Activated CD8-positive, alpha-beta T cell treated with anti-CD3 and anti-CD28 coated beads for 36 hours (primary cell): ENCODE results near the gene CNBD2. TPM values are rescaled to one million over a fixed set of nuclear protein-coding genes. Genes with fewer than 3 reads are reported as not detected.
"Not testable (repeated sequence)": the region's sequence is repeated elsewhere in the genome, so short reads cannot be mapped to it uniquely, and the experiment has no call there.

Experiments used
- ATAC-seq: fragments of 200-7000 bp; cut with Tn5 transposase; one replicate; pipeline ENCODE4 v1.10.0; 2021; ENCODE audit warnings: mild to moderate bottlenecking, moderate library complexity
- CTCF ChIA-PET: fragments of 350-600 bp; sonication (Branson Sonifier 250); formaldehyde crosslinking; loops from one replicate; lab custom pipeline; 2021; ENCODE audit warnings: antibody characterized with exemption; lab: Charles Lee
- POLR2A ChIA-PET: fragments of 350-600 bp; sonication (Branson Sonifier 250); formaldehyde crosslinking; loops from one replicate; lab custom pipeline; 2021; ENCODE audit warnings: antibody characterized with exemption; lab: Charles Lee
- DNase-seq: peaks from one replicate; pipeline ENCODE4 v3.0.0-alpha.2; 2020
- H3K27ac Mint-ChIP-seq: one replicate; pipeline ENCODE4 v1.8.0; 2021; ENCODE audit warnings: mild to moderate bottlenecking, mixed read lengths
- H3K27me3 Mint-ChIP-seq: one replicate; pipeline ENCODE4 v1.8.0; 2021; ENCODE audit warnings: mixed read lengths
- H3K36me3 Mint-ChIP-seq: one replicate; pipeline ENCODE4 v1.8.0; 2021; ENCODE audit warnings: low read depth, mixed read lengths
- H3K4me1 Mint-ChIP-seq: one replicate; pipeline ENCODE4 v1.8.0; 2021; ENCODE audit warnings: low read depth, mixed read lengths
- H3K4me3 Mint-ChIP-seq: one replicate; pipeline ENCODE4 v1.8.0; 2021; ENCODE audit warnings: mild to moderate bottlenecking, moderate library complexity, mixed read lengths
- H3K9me3 Mint-ChIP-seq: one replicate; pipeline ENCODE4 v1.8.0; 2021; ENCODE audit warnings: mixed read lengths
- CTCF ChIP-seq: fragments of 200-600 bp; IDR thresholded peaks from one replicate; pipeline ENCODE4 v1.8.0; 2022; ENCODE audit warnings: antibody characterized with exemption, mild to moderate bottlenecking
- intact Hi-C: fragments of 100-400 bp; cut with micrococcal nuclease; formaldehyde crosslinking; loops from one replicate; pipeline ENCODE4 v1.10.0; 2022
- total RNA-seq, 2 experiments: library from RNA; stranded (reverse); gene quantifications; one replicate each; pipeline ENCODE4 v1.2.3, GENCODE V29; 2021

CNBD2 gene
- total RNA-seq, 2 experiments from 2014 or later: 4.9 to 6.1 TPM

- Mint-ChIP-seq H3K9me3 (no peaks in the 10 kb centered on the region), H3K4me3 (no peak overlapping the region), H3K4me1 (no peaks in the 10 kb centered on the region), H3K27me3 (peaks cover 2% of the 10 kb centered on the region), H3K27ac (no peak overlapping the region), H3K36me3 (no peaks in the 10 kb centered on the region)
- no peak for ATAC-seq
- ChIA-PET CTCF (no interaction called here), POLR2A (no interaction called here)
- intact Hi-C loops: no loop called here
- DNase-seq: no peak
- no peak for TF ChIP-seq CTCF
Observed at GRCh38 chr20:36071848-36072247, 103.5 kb downstream of the CNBD2 start.

GRCh38 chr20:36074983-36075382 is 106.6 kb downstream of the CNBD2 start:
- Mint-ChIP-seq H3K9me3 (no peaks in the 10 kb centered on the region), H3K27ac (no peak overlapping the region), H3K4me3 (no peak overlapping the region), H3K4me1 (peaks cover 4% of the 10 kb centered on the region), H3K36me3 (no peaks in the 10 kb centered on the region), H3K27me3 (peaks cover 10% of the 10 kb centered on the region)
- ATAC-seq (no peak), DNase-seq (no peak)
- intact Hi-C loops: no loop called here
- ChIA-PET CTCF (interaction anchor here (0.6 to 1.0 kb wide), 3 partner anchors 33 to 307 kb away, joined by 3 read pairs; no protein-coding TSS in a partner anchor), POLR2A (interaction anchor here (0.6 kb wide), 2 partner anchors 23 to 1026 kb away, joined by 3 read pairs; no protein-coding TSS in a partner anchor)
- no peak for TF ChIP-seq CTCF

DNA sequence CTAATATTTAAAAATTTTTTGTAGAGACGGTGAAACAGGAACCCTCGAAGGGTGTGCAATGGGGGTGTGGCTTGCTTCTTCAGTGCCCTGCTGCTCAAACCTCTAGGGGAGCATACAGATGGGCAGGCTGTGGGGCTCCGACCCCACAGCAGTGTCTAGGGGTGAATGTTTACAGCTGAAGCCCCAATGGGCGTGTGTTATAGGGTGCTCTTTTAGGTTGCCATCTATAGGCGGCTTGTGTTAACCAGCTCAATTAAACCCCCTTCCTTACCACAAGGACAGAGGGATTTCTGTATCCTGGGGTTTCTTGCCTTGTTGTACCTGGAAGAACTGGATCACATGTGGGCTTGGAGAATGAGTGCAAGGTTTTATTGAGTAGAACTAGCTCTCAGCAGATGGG is 109.4 kb downstream of the CNBD2 start:
- CTCF ChIA-PET: interaction anchor here (1.6 kb wide), 1 partner anchor 85 kb away, joined by 4 read pairs; no protein-coding TSS in a partner anchor
- H3K4me3 Mint-ChIP-seq, H3K9me3 Mint-ChIP-seq, H3K4me1 Mint-ChIP-seq, intact Hi-C loops, ATAC-seq, H3K36me3 Mint-ChIP-seq, H3K27ac Mint-ChIP-seq, DNase-seq, POLR2A ChIA-PET: not testable (repeated sequence)
- peaks cover 12% of the 10 kb centered on the region for H3K27me3 Mint-ChIP-seq

DNA sequence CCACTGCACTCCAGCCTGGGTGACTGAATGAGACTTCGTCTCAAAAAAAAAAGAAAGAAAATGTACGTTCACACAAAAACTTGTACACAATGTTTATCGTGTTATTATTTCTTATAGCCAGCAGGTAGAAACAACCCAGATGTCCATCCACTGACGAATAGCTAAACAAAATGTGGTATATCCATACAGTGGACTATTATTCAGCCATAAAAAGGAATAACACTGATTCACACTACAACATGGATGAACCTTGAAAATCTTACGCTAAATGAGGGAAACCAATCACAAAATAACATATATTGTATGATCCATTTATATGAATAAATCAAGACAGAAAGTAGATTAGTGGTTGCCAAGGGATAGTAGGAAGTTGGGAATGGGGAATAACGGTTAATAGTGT is 111.1 kb downstream of the CNBD2 start:
- no peak overlapping the region for H3K4me3 Mint-ChIP-seq
- peaks cover 13% of the 10 kb centered on the region for H3K27me3 Mint-ChIP-seq
- H3K4me1 Mint-ChIP-seq: peaks cover 5% of the 10 kb centered on the region
- ChIA-PET CTCF (interaction anchor here (0.6 to 1.1 kb wide), 2 partner anchors 59 to 120 kb away, joined by 3 read pairs; no protein-coding TSS in a partner anchor), POLR2A (interaction anchor here (0.5 kb wide), 1 partner anchor 11 kb away, joined by 5 read pairs; no protein-coding TSS in a partner anchor)
- DNase-seq: no peak
- no peak for TF ChIP-seq CTCF
- H3K27ac Mint-ChIP-seq: no peak overlapping the region
- intact Hi-C loops: no loop called here
- no peak for ATAC-seq
- no peaks in the 10 kb centered on the region for H3K9me3 Mint-ChIP-seq
- no peaks in the 10 kb centered on the region for H3K36me3 Mint-ChIP-seq

DNA sequence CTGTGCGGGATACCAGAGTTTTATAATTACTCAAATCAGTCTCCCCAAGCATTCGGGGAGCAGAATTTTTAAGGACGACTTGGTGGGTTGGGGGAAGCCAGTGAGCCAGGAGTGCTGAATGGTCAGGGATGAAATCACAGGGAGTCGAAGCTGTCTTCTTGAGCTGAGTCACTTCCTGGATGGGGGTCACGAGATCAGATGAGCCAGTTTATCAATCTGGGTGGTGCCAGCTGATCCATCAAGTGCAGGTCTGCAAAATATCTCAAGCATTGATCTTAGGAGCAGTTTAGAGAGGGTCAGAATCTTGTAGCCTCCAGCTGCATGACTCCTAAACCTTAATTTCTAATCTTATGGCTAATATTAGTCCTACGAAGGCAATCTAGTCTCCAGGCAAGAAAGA is 111.6 kb downstream of the CNBD2 start:
- POLR2A ChIA-PET, intact Hi-C loops, H3K4me3 Mint-ChIP-seq, DNase-seq, H3K9me3 Mint-ChIP-seq, H3K36me3 Mint-ChIP-seq, H3K27ac Mint-ChIP-seq, ATAC-seq, H3K4me1 Mint-ChIP-seq: not testable (repeated sequence)
- H3K27me3 Mint-ChIP-seq: peaks cover 15% of the 10 kb centered on the region
- CTCF ChIA-PET: interaction anchor here (0.7 to 1.1 kb wide), 2 partner anchors 120 to 122 kb away, joined by 3 to 4 read pairs; no protein-coding TSS in a partner anchor

Other genes with a start within 250 kb of the CNBD2 start
- gene RBM39, start 226.3 kb upstream of the CNBD2 start, total RNA-seq: 100 to 1,000 TPM; 317 to 321 TPM
- 10 to 100 TPM; 57.9 to 58.8 TPM for gene PHF20, start 196.6 kb upstream of the CNBD2 start, total RNA-seq
- 10 to 100 TPM; 46.4 to 49.2 TPM for gene SCAND1, start 14.1 kb upstream of the CNBD2 start, total RNA-seq
- 1 to 10 TPM; 1.0 to 2.2 TPM for gene EPB41L1, start 186.2 kb downstream of the CNBD2 start, total RNA-seq